ENCODE data around the gene CCDC15. TPM values are rescaled to one million over a fixed set of nuclear protein-coding genes. Genes with fewer than 3 reads are reported as not detected.

Gene CCDC15
- total and polyA plus RNA-seq, 2 of the 4 experiments (the other 2 are of a cell fraction): 1.1 to 2.0 TPM

DNA sequence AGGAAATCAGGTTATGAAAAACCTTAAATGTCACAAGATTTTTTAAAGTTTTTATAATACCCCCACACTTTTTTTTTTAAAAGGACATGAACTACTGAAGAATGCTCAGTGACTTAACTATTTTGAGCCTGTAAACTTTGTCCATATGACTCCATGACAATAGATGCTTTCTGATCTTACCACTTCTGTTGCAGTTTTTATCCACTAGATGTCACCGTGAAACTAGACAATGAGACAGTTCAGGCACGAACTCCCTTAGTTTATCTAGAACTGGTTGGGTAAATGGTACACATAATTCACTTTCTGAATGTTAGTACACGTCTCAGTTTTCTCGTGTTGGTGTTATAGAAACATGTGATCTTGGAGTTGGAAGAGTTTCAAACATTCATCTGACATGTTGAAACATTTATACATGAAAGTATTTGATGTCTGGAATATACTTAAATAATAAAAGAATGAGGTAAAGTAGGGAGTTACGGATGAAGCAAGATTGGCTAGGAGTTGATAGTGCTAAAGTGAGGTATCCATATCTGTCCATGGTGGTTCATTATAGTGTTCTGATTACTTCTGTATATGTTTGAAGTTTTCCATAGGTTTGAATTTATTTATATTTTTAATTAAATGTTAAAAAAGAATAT, 8.1 kb downstream of the CCDC15 start:
- Histone ChIP-seq H3K79me1 (ENCODE audit: low read depth in 1 of 2, low read length in 2 of 2) (no peaks in the 10 kb centered on the region), H4K5ac (ENCODE audit: low read depth, low read length) (no peak overlapping the region), H3K4me2 (ENCODE audit: low read depth, low read length) (no peak overlapping the region), H2BK120ac (ENCODE audit: low read depth, low read length) (no peak overlapping the region), H3K27me3 (ENCODE audit: control insufficient read depth, insufficient read depth, low read length) (no peaks in the 10 kb centered on the region), H2BK5ac (ENCODE audit: low read depth, low read length, poor library complexity, severe bottlenecking) (no peak overlapping the region), H3K4me3 (ENCODE audit: insufficient read depth, low read depth, low read length) (no peak overlapping the region), H2BK15ac (ENCODE audit: low read depth, low read length) (no peak overlapping the region), H2BK20ac (ENCODE audit: low read depth, low read length) (no peak overlapping the region), H3K4me1 (ENCODE audit: control insufficient read depth, insufficient read depth, low read length) (no peaks in the 10 kb centered on the region), H4K8ac (ENCODE audit: low read depth in 2 of 2, low read length in 2 of 2) (no peak overlapping the region), H3K23ac (ENCODE audit: low read depth, low read length) (no peak overlapping the region), H2AK9ac (replicated peaks; ENCODE audit: low read depth, low read length, poor library complexity) (no peak overlapping the region), H4K20me1 (ENCODE audit: insufficient read depth, low read length) (no peaks in the 10 kb centered on the region), H3K27ac (ENCODE audit: insufficient read depth, low read length) (no peak overlapping the region), H3K9me3 (ENCODE audit: control insufficient read depth, insufficient read depth, low read length) (no peaks in the 10 kb centered on the region), H4K91ac (ENCODE audit: insufficient read depth, low read depth, low read length) (no peak overlapping the region), H3K18ac (ENCODE audit: low read depth, low read length) (no peak overlapping the region), H3K9me1 (ENCODE audit: insufficient read depth, low read length) (no peaks in the 10 kb centered on the region), H3K36me3 (ENCODE audit: control insufficient read depth, insufficient read depth, low read length) (no peaks in the 10 kb centered on the region), H3K14ac (replicated peaks; ENCODE audit: low read depth, low read length) (no peak overlapping the region), H2AK5ac (ENCODE audit: low read depth, low read length) (no peak overlapping the region), H3K9ac (ENCODE audit: low read depth, low read length) (no peak overlapping the region), H3K56ac (ENCODE audit: extremely low read depth, insufficient read depth, low read length) (no peak overlapping the region), H2AFZ (replicated peaks; ENCODE audit: low read length, poor library complexity) (no peak overlapping the region), H3K4ac (ENCODE audit: low read depth, low read length) (no peak overlapping the region)
- DNase-seq (peak; percentile 85), ATAC-seq (ENCODE audit: low read depth) (peak; percentile 100)
- CTCF ChIA-PET: interaction anchor here (0.7 kb wide), 1 partner anchor 937 kb away, joined by 3 read pairs; no protein-coding TSS in a partner anchor
- BruUV-seq (replicated peaks): no TSS peak
- 100% methylated on average over 1 of the region's 5 CpGs; no CpG with 5 or more reads in 1 of the 2 experiments for WGBS, 2 experiments (ENCODE audit: extremely low coverage in 2 of 2, insufficient read length in 1 of 2)
- in situ Hi-C loops (cut with MboI; ENCODE audit: low sequenced_read_pairs) (loop anchor here (10.0 kb wide), 1 partner anchor 443 kb away; no protein-coding TSS in a partner anchor), dilution Hi-C loops (cut with HindIII; ENCODE audit: low sequenced_read_pairs, unreplicated experiment) (no loop called here), intact Hi-C loops (cut with micrococcal nuclease) (loop anchor here (1.0 to 10.0 kb wide), 8 partner anchors 129 to 912 kb away; partner anchors contain the start of gene EI24)
- POLR2A ChIA-PET (ENCODE audit: unreplicated experiment): no interaction called here
- TF ChIP-seq SMC3 (IDR thresholded peaks at IDR 0.05; ENCODE audit: low read depth, low read length): peak; percentile 96
- no peak for TF ChIP-seq MAFK (IDR thresholded peaks at IDR 0.05; ENCODE audit: low read depth, low read length)
- TF ChIP-seq CHD1 (IDR thresholded peaks at IDR 0.05; ENCODE audit: low read depth, low read length): no peak
- TF ChIP-seq POLR2A (IDR thresholded peaks at IDR 0.05; ENCODE audit: low read depth, low read length): peak; percentile 43; the same call in 1 of the 2 replicates
- TF ChIP-seq, protein P1, sequence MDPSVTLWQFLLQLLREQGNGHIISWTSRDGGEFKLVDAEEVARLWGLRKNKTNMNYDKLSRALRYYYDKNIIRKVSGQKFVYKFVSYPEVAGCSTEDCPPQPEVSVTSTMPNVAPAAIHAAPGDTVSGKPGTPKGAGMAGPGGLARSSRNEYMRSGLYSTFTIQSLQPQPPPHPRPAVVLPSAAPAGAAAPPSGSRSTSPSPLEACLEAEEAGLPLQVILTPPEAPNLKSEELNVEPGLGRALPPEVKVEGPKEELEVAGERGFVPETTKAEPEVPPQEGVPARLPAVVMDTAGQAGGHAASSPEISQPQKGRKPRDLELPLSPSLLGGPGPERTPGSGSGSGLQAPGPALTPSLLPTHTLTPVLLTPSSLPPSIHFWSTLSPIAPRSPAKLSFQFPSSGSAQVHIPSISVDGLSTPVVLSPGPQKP (IDR thresholded peaks at IDR 0.05; ENCODE audit: borderline replicate concordance, low read depth, low read length): no peak
- TF ChIP-seq MAZ (IDR thresholded peaks at IDR 0.05; ENCODE audit: borderline replicate concordance, low read depth, low read length): 0 out of 2 replicates have a peak, but pooled peaks have one; percentile 27
- TF ChIP-seq, protein P2, sequence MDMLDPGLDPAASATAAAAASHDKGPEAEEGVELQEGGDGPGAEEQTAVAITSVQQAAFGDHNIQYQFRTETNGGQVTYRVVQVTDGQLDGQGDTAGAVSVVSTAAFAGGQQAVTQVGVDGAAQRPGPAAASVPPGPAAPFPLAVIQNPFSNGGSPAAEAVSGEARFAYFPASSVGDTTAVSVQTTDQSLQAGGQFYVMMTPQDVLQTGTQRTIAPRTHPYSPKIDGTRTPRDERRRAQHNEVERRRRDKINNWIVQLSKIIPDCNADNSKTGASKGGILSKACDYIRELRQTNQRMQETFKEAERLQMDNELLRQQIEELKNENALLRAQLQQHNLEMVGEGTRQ (IDR thresholded peaks at IDR 0.05; ENCODE audit: low read depth, low read length): no peak
- peak; percentile 95 for TF ChIP-seq RAD21 (IDR thresholded peaks at IDR 0.05; ENCODE audit: low read length)
- no peak for TF ChIP-seq CEBPB (IDR thresholded peaks at IDR 0.05; ENCODE audit: low read depth, low read length)
- TF ChIP-seq BHLHE40 (IDR thresholded peaks at IDR 0.05; ENCODE audit: low read depth, low read length): no peak
- no peak for TF ChIP-seq RCOR1 (IDR thresholded peaks at IDR 0.05; ENCODE audit: insufficient replicate concordance, low read length)
- no peak for TF ChIP-seq MXI1 (IDR thresholded peaks at IDR 0.05; ENCODE audit: borderline replicate concordance, low read depth, low read length)
- TF ChIP-seq, protein P3, sequence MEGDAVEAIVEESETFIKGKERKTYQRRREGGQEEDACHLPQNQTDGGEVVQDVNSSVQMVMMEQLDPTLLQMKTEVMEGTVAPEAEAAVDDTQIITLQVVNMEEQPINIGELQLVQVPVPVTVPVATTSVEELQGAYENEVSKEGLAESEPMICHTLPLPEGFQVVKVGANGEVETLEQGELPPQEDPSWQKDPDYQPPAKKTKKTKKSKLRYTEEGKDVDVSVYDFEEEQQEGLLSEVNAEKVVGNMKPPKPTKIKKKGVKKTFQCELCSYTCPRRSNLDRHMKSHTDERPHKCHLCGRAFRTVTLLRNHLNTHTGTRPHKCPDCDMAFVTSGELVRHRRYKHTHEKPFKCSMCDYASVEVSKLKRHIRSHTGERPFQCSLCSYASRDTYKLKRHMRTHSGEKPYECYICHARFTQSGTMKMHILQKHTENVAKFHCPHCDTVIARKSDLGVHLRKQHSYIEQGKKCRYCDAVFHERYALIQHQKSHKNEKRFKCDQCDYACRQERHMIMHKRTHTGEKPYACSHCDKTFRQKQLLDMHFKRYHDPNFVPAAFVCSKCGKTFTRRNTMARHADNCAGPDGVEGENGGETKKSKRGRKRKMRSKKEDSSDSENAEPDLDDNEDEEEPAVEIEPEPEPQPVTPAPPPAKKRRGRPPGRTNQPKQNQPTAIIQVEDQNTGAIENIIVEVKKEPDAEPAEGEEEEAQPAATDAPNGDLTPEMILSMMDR (conservative IDR thresholded peaks at IDR 0.05; ENCODE audit: low read depth, low read length): peak; percentile 91
- TF ChIP-seq RFX5 (IDR thresholded peaks at IDR 0.05; ENCODE audit: low read depth, low read length): no peak
- no peak for TF ChIP-seq FOS (IDR thresholded peaks at IDR 0.05; ENCODE audit: low read depth, low read length)

Data from IMR-90 (cell line).